Mammary epithelial cell (primary cell): Measurements from ENCODE around the gene HEYL.

Experiments used
- CTCF ChIP-seq, 2 donors: IDR thresholded peaks in 1 of 2; conservative IDR thresholded peaks in 1 of 2; 2 replicates each; pipeline ENCODE4 v1.5.1; 2011 to 2012; ENCODE audit warnings: inconsistent platforms in 2 of 2, low read length in 2 of 2, mild to moderate bottlenecking in 2 of 2, control low read depth in 1 of 2, low read depth in 1 of 2; ENCODE audit not compliant: insufficient read depth in 1 of 2; ENCODE audit errors: extremely low read depth in 1 of 2
- EZH2 ChIP-seq: IDR thresholded peaks from 2 replicates; pipeline ENCODE4 v1.6.1; 2012; ENCODE audit warnings: low read length, inconsistent platforms, borderline replicate concordance

GRCh38 chr1:39647247-39647646, 7.8 kb upstream of the HEYL start:
- TF ChIP-seq CTCF (conservative IDR thresholded peaks at IDR 0.05 in 1 of 2, IDR thresholded peaks at IDR 0.05 in 1 of 2; ENCODE audit: extremely low read depth in 1 of 2, insufficient read depth in 1 of 2, low read depth in 1 of 2, low read length in 2 of 2) (no peak), EZH2 (no peak)
